ENCODE measurements around the gene SPATA13.

The SPATA13 gene

GRCh38 chr13:24161980-24162525 lies 1.5 kb downstream of the SPATA13 start:
- ChIA-PET CTCF (interaction anchor here (1.0 to 1.1 kb wide), 2 partner anchors 10 to 16 kb away, joined by 4 to 6 read pairs; no protein-coding TSS in a partner anchor), POLR2A (interaction anchor here (0.6 kb wide), 1 partner anchor 142 kb away, joined by 5 read pairs; no protein-coding TSS in a partner anchor)
- no peak for TF ChIP-seq CTCF (IDR thresholded peaks at IDR 0.05; ENCODE audit: control extremely low read depth, extremely low read depth, low read depth, missing control alignments)
- no peak for DNase-seq (ENCODE audit: extremely low spot score)

- CTCF ChIA-PET, result interaction anchor here (1.1 kb wide), 1 partner anchor 17 kb away, joined by 4 read pairs; no protein-coding TSS in a partner anchor
- no peak for TF ChIP-seq CTCF (IDR thresholded peaks at IDR 0.05; ENCODE audit: control extremely low read depth, extremely low read depth, low read depth, missing control alignments)
- POLR2A ChIA-PET, result no interaction called here
- DNase-seq (ENCODE audit: extremely low spot score), result no peak
Observed at GRCh38 chr13:24162604-24163003, 2.1 kb downstream of the SPATA13 start.

- no peak for TF ChIP-seq CTCF (IDR thresholded peaks at IDR 0.05; ENCODE audit: control extremely low read depth, extremely low read depth, low read depth, missing control alignments)
- no peak for DNase-seq (ENCODE audit: extremely low spot score)
- CTCF ChIA-PET, result interaction anchor here (1.6 to 2.4 kb wide), 3 partner anchors 15 to 28 kb away, joined by 4 to 9 read pairs (median 6); no protein-coding TSS in a partner anchor
Observed at GRCh38 chr13:24165746-24166145, 5.2 kb downstream of the SPATA13 start.

GRCh38 chr13:24166561-24166960 lies 6.0 kb downstream of the SPATA13 start:
- TF ChIP-seq CTCF (IDR thresholded peaks at IDR 0.05; ENCODE audit: control extremely low read depth, extremely low read depth, low read depth, missing control alignments), result no peak
- ChIA-PET POLR2A (no interaction called here), CTCF (interaction anchor here (1.0 to 2.4 kb wide), 3 partner anchors 14 to 27 kb away, joined by 3 to 9 read pairs (median 6); no protein-coding TSS in a partner anchor)
- DNase-seq (ENCODE audit: extremely low spot score), result no peak

More at GRCh38 chr13:24165746-24166145, 5.2 kb downstream of the SPATA13 start:
- POLR2A ChIA-PET, result no interaction called here

- no peak for DNase-seq (ENCODE audit: extremely low spot score)
- ChIA-PET CTCF (interaction anchor here (1.5 kb wide), 1 partner anchor 25 kb away, joined by 3 read pairs; no protein-coding TSS in a partner anchor), POLR2A (no interaction called here)
- no peak for TF ChIP-seq CTCF (IDR thresholded peaks at IDR 0.05; ENCODE audit: control extremely low read depth, extremely low read depth, low read depth, missing control alignments)
Observed at GRCh38 chr13:24167666-24168391, 7.3 kb downstream of the SPATA13 start.

- DNase-seq (ENCODE audit: extremely low spot score), result no peak
- CTCF ChIA-PET, result interaction anchor here (1.5 kb wide), 1 partner anchor 24 kb away, joined by 3 read pairs; no protein-coding TSS in a partner anchor
- no peak for TF ChIP-seq CTCF (IDR thresholded peaks at IDR 0.05; ENCODE audit: control extremely low read depth, extremely low read depth, low read depth, missing control alignments)
- POLR2A ChIA-PET, result no interaction called here
Observed at GRCh38 chr13:24168392-24168750, 7.9 kb downstream of the SPATA13 start.

All from GM10248 (cell line).